SU-DHL-6 (cell line): Measurements from ENCODE around the gene RBMS3.

Source experiments
- H2AFZ ChIP-seq: fragments of 200-600 bp; sonication (generic); 2 replicates; pipeline ENCODE4 v1.6.1; 2014; ENCODE audit warnings: low read depth, mild to moderate bottlenecking, moderate library complexity, mixed read lengths, antibody characterized with exemption, low read length; ENCODE audit not compliant: severe bottlenecking
- H3F3A ChIP-seq: fragments of 200-600 bp; shearing (Covaris generic); 2 replicates; pipeline ENCODE4 v1.6.0; 2016; ENCODE audit warnings: antibody characterized with exemption, mild to moderate bottlenecking; ENCODE audit not compliant: insufficient read depth
- H3K27ac ChIP-seq: fragments of 200-600 bp; sonication (generic); 2 replicates; pipeline ENCODE4 v1.5.1; 2016; ENCODE audit warnings: low read depth, mild to moderate bottlenecking, low read length, moderate library complexity, mixed read lengths
- H3K27me3 ChIP-seq: fragments of 200-600 bp; sonication (generic), shearing (Covaris generic); 2 replicates; pipeline ENCODE4 v1.6.0; 2014; ENCODE audit warnings: mild to moderate bottlenecking, low read length
- H3K36me3 ChIP-seq: fragments of 200-600 bp; sonication (generic); 2 replicates; pipeline ENCODE4 v1.6.1; 2014; ENCODE audit warnings: mild to moderate bottlenecking, low read length, mixed read lengths
- H3K4me2 ChIP-seq: fragments of 300-600, 200-600 bp; shearing (Covaris generic), sonication (generic); 2 replicates; pipeline ENCODE4 v1.6.0; 2014; ENCODE audit warnings: low read length, low read depth, mild to moderate bottlenecking; ENCODE audit not compliant: poor library complexity, severe bottlenecking
- H3K4me3 ChIP-seq: fragments of 200-600 bp; sonication (generic); 2 replicates; pipeline ENCODE4 v1.5.1; 2014; ENCODE audit warnings: antibody characterized with exemption, low read length, mild to moderate bottlenecking, mixed read lengths; ENCODE audit not compliant: insufficient read depth, poor library complexity, severe bottlenecking
- H3K79me2 ChIP-seq: fragments of 200-600 bp; sonication (generic); 2 replicates; pipeline ENCODE4 v1.6.1; 2014; ENCODE audit warnings: mild to moderate bottlenecking, low read length, moderate library complexity; ENCODE audit not compliant: insufficient read depth
- H3K9ac ChIP-seq: fragments of 200-600 bp; sonication (generic); 2 replicates; pipeline ENCODE4 v1.7.0; 2014; ENCODE audit warnings: mild to moderate bottlenecking, low read length
- H3K9me2 ChIP-seq: fragments of 200-600 bp; sonication (generic); replicated peaks from 2 replicates; pipeline ENCODE4 v1.6.1; 2014; ENCODE audit warnings: low read length; ENCODE audit not compliant: insufficient read depth
- H3K9me3 ChIP-seq: fragments of 200-600 bp; sonication (generic); 2 replicates; pipeline ENCODE4 v1.6.1; 2014; ENCODE audit warnings: low read length, mixed read lengths; ENCODE audit not compliant: insufficient read depth
- H4K20me1 ChIP-seq: fragments of 200-600 bp; sonication (generic); 2 replicates; pipeline ENCODE4 v1.6.1; 2014; ENCODE audit warnings: low read depth, mild to moderate bottlenecking, antibody characterized with exemption, low read length, moderate library complexity, mixed read lengths
- EZH2phosphoT487 ChIP-seq: fragments of 200-600 bp; sonication (generic), shearing (Covaris generic); conservative IDR thresholded peaks from 2 replicates; pipeline ENCODE4 v1.6.1; 2018; ENCODE audit warnings: mild to moderate bottlenecking, antibody characterized with exemption, low read length, moderate library complexity, mixed read lengths
- TF ChIP-seq, protein P1 (sequence below): fragments of 200-600 bp; sonication (generic); IDR thresholded peaks from one replicate; pipeline ENCODE4 v1.5.1; 2017; ENCODE audit warnings: antibody characterized with exemption, mild to moderate bottlenecking, low read length, moderate library complexity; ENCODE audit not compliant: insufficient read depth, poor library complexity, severe bottlenecking

The RBMS3 gene

DNA sequence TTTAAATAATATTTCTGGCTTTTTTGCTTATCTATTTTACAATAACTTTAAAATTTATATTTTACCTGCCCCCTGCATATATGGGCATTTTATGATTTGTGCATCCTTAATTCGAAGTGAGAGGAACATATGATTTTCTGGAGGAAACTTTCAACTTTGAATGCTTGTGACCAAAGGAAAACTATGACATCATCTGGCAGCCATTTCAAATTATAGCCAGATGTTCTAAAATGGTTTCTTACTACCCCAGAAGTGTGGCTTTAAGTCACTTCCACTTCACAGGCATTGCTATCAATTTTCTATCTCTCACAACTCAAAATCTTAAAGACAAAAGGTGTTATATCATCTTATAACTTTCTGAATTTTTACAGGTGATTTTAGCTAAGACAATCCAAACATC is 508.8 kb downstream of the RBMS3 start:
- 0 out of 2 replicates have a peak, but pooled peaks cover 4% of the 10 kb centered on the region for H3K9me2 ChIP-seq
- no peaks in the 10 kb centered on the region for H3F3A ChIP-seq
- no peaks in the 10 kb centered on the region for H3K79me2 ChIP-seq
- no peak for TF ChIP-seq EZH2phosphoT487
- TF ChIP-seq, protein P1, sequence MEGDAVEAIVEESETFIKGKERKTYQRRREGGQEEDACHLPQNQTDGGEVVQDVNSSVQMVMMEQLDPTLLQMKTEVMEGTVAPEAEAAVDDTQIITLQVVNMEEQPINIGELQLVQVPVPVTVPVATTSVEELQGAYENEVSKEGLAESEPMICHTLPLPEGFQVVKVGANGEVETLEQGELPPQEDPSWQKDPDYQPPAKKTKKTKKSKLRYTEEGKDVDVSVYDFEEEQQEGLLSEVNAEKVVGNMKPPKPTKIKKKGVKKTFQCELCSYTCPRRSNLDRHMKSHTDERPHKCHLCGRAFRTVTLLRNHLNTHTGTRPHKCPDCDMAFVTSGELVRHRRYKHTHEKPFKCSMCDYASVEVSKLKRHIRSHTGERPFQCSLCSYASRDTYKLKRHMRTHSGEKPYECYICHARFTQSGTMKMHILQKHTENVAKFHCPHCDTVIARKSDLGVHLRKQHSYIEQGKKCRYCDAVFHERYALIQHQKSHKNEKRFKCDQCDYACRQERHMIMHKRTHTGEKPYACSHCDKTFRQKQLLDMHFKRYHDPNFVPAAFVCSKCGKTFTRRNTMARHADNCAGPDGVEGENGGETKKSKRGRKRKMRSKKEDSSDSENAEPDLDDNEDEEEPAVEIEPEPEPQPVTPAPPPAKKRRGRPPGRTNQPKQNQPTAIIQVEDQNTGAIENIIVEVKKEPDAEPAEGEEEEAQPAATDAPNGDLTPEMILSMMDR, result no peak
- H2AFZ ChIP-seq, result no peak overlapping the region
- H3K9me3 ChIP-seq, result no peaks in the 10 kb centered on the region
- no peak overlapping the region for H3K4me2 ChIP-seq
- no peak overlapping the region for H3K27ac ChIP-seq
- H3K4me3 ChIP-seq, result no peak overlapping the region
- H4K20me1 ChIP-seq, result no peaks in the 10 kb centered on the region
- no peaks in the 10 kb centered on the region for H3K27me3 ChIP-seq
- H3K36me3 ChIP-seq, result no peaks in the 10 kb centered on the region
- no peak overlapping the region for H3K9ac ChIP-seq

DNA sequence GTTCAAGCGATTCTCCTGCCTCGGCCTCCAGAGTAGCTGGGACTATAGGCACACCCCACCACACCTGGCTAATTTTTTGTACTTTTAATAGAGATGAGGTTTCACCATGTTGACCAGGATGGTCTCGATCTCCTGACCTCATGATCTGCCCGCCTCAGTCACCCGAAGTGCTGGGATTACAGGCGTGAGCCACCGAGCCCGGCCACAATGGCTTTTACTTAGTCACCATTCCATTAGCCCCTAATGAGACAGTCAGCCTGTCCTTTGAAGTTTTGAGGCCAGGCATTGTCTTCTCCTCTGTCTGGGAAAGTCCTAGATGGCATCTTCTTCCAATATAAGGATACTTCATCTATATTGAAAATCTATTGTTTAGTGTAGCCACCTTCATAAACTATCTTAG is 515.9 kb downstream of the RBMS3 start:
- H3F3A ChIP-seq, result no peaks in the 10 kb centered on the region
- no peaks in the 10 kb centered on the region for H3K9me3 ChIP-seq
- H3K79me2 ChIP-seq, result no peaks in the 10 kb centered on the region
- TF ChIP-seq, protein P1, result no peak
- no peak for TF ChIP-seq EZH2phosphoT487
- H4K20me1 ChIP-seq, result no peaks in the 10 kb centered on the region
- H3K27ac ChIP-seq, result no peak overlapping the region
- H3K9me2 ChIP-seq, result no peaks in the 10 kb centered on the region
- no peaks in the 10 kb centered on the region for H3K27me3 ChIP-seq
- H3K9ac ChIP-seq, result no peak overlapping the region
- H3K4me3 ChIP-seq, result no peak overlapping the region
- H2AFZ ChIP-seq, result no peak overlapping the region
- no peaks in the 10 kb centered on the region for H3K36me3 ChIP-seq
- no peak overlapping the region for H3K4me2 ChIP-seq

DNA sequence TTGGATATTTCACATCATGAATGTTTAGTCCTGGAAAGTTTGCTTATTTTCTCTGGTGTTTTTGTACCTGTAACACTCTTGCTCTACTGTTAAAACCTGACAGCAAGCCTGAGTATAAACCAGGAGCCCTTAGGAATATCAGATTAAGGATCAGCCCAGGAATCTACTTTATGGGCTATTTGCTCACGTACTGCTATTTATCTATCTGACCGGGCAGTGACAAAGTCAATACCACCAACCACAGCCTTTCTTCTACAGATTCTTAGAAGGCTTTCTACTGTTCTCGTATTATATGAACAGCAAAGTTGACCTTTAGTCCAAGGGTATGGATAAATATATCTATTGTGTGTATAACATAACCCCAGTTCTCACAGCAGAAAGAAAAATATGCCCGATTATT is 521.2 kb downstream of the RBMS3 start:
- H3F3A ChIP-seq, result no peaks in the 10 kb centered on the region
- H3K9ac ChIP-seq, result no peak overlapping the region
- TF ChIP-seq, protein P1, result no peak
- no peak for TF ChIP-seq EZH2phosphoT487
- H2AFZ ChIP-seq, result no peak overlapping the region
- H3K9me2 ChIP-seq, result no peaks in the 10 kb centered on the region
- H3K79me2 ChIP-seq, result no peaks in the 10 kb centered on the region
- H3K36me3 ChIP-seq, result no peaks in the 10 kb centered on the region
- H3K4me2 ChIP-seq, result no peak overlapping the region
- H3K27me3 ChIP-seq, result no peaks in the 10 kb centered on the region
- H3K27ac ChIP-seq, result no peak overlapping the region
- no peaks in the 10 kb centered on the region for H3K9me3 ChIP-seq
- no peak overlapping the region for H3K4me3 ChIP-seq
- no peaks in the 10 kb centered on the region for H4K20me1 ChIP-seq

DNA sequence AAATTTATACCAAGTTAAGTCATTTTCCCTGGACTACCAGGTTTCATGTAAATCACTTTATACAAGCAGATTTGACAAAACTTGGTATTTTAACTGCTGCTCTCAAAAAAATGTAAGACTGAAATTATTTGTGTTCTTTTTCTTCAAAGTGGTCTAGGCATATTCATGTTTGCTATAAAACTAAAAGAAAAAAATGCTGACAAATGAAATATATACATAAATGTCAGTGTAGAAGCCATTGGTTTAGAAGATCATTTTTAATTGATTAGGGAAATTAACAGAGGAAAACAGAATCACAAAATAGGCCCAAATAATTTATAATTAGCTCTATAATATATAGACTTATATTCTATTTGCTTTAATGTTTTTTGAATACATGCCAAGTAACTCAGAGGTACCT is 523.2 kb downstream of the RBMS3 start:
- H2AFZ ChIP-seq, result no peak overlapping the region
- no peak overlapping the region for H3K4me2 ChIP-seq
- H3F3A ChIP-seq, result no peaks in the 10 kb centered on the region
- no peaks in the 10 kb centered on the region for H3K9me2 ChIP-seq
- no peaks in the 10 kb centered on the region for H3K9me3 ChIP-seq
- H3K27ac ChIP-seq, result no peak overlapping the region
- H3K36me3 ChIP-seq, result no peaks in the 10 kb centered on the region
- TF ChIP-seq EZH2phosphoT487, result no peak
- TF ChIP-seq, protein P1, result no peak
- no peaks in the 10 kb centered on the region for H3K79me2 ChIP-seq
- H3K4me3 ChIP-seq, result no peak overlapping the region
- no peaks in the 10 kb centered on the region for H3K27me3 ChIP-seq
- no peak overlapping the region for H3K9ac ChIP-seq
- no peaks in the 10 kb centered on the region for H4K20me1 ChIP-seq
